Measurements from ENCODE around the gene SH2D7.

The SH2D7 gene

GRCh38 chr15:78092261-78093041 is at the start of gene SH2D7:
TSS of gene SH2D7 (plus strand) at chr15:78092561. CDS start at chr15:78092585, 24 bp downstream.
- H3K27me3 ChIP-seq, result no peaks in the 10 kb centered on the region
- no peaks in the 10 kb centered on the region for H3K36me3 ChIP-seq
- no peaks in the 10 kb centered on the region for H3K9me3 ChIP-seq (replicated peaks in 1 of 11)
- H3K4me2 ChIP-seq, result peak within 1 kb of the TSS in 7 of 11 experiments; percentile 1 to 48 (median 17); a peak in 8 of 22 replicates
- no peak within 1 kb of the TSS for H3K27ac ChIP-seq
- no peak for TF ChIP-seq Cebpa-rat (IDR thresholded peaks at IDR 0.05)
- no peak within 1 kb of the TSS for H3K9ac ChIP-seq
- peaks cover 7 to 23% (median 11%) of the 10 kb centered on the region in 10 experiments; a peak in 14 of 20 replicates for H3K4me1 ChIP-seq
- H4K20me1 ChIP-seq, result peaks cover 0 to 6% (median 0%) of the 10 kb centered on the region in 11 experiments; a peak in 1 of 22 replicates
- H3K4me3 ChIP-seq, result no peak within 1 kb of the TSS

- Histone ChIP-seq H3K36me3 (peaks cover 30 to 50% (median 45%) of the 10 kb centered on the region in 11 experiments), H3K4me3 (no peak overlapping the region), H3K4me2 (peak overlapping the region in 8 of 11 experiments; percentile 9 to 98 (median 27); a peak in 9 of 22 replicates), H4K20me1 (peaks cover 0 to 41% (median 0%) of the 10 kb centered on the region in 11 experiments; a peak in 3 of 22 replicates), H3K27ac (peak overlapping the region in 8 of 11 experiments; percentile 1 to 53 (median 28); a peak in 10 of 22 replicates), H3K9ac (no peak overlapping the region; a peak in 1 of 22 replicates), H3K9me3 (replicated peaks in 1 of 11) (no peaks in the 10 kb centered on the region), H3K27me3 (no peaks in the 10 kb centered on the region), H3K4me1 (peaks cover 37 to 83% (median 68%) of the 10 kb centered on the region in 10 experiments)
- TF ChIP-seq Cebpa-rat (IDR thresholded peaks at IDR 0.05), result no peak
Measured at GRCh38 chr15:78044407-78045155, 47.8 kb upstream of the SH2D7 start.

GRCh38 chr15:78045189-78045588 is 47.2 kb upstream of the SH2D7 start:
- Histone ChIP-seq H3K27me3 (no peaks in the 10 kb centered on the region), H3K36me3 (peaks cover 24 to 44% (median 40%) of the 10 kb centered on the region in 11 experiments), H3K27ac (peak overlapping the region in 6 of 11 experiments; percentile 5 to 30 (median 14); a peak in 5 of 22 replicates), H4K20me1 (peaks cover 0 to 42% (median 0%) of the 10 kb centered on the region in 11 experiments; a peak in 3 of 22 replicates), H3K9me3 (replicated peaks in 1 of 11) (no peaks in the 10 kb centered on the region), H3K4me3 (no peak overlapping the region), H3K4me2 (peak overlapping the region in 2 of 11 experiments; percentile 44 to 98; a peak in 1 of 22 replicates), H3K4me1 (peaks cover 41 to 83% (median 70%) of the 10 kb centered on the region in 10 experiments), H3K9ac (no peak overlapping the region; a peak in 1 of 22 replicates)
- no peak for TF ChIP-seq Cebpa-rat (IDR thresholded peaks at IDR 0.05)

- Histone ChIP-seq H4K20me1 (peaks cover 0 to 49% (median 0%) of the 10 kb centered on the region in 11 experiments; a peak in 3 of 22 replicates), H3K36me3 (peaks cover 23 to 40% (median 36%) of the 10 kb centered on the region in 11 experiments), H3K27me3 (no peaks in the 10 kb centered on the region), H3K4me1 (peaks cover 56 to 89% (median 76%) of the 10 kb centered on the region in 10 experiments), H3K9me3 (replicated peaks in 1 of 11) (no peaks in the 10 kb centered on the region), H3K9ac (peak overlapping the region in 9 of 11 experiments; percentile 35 to 83 (median 68); a peak in 16 of 22 replicates), H3K4me3 (peak overlapping the region in 3 of 10 experiments; percentile 3 to 38 (median 36); a peak in 2 of 20 replicates), H3K27ac (peak overlapping the region; percentile 12 to 95 (median 88); a peak in 21 of 22 replicates), H3K4me2 (peak overlapping the region; percentile 74 to 98 (median 89))
- no peak for TF ChIP-seq Cebpa-rat (IDR thresholded peaks at IDR 0.05)
Measured at GRCh38 chr15:78046796-78047341, 45.5 kb upstream of the SH2D7 start.

GRCh38 chr15:78047761-78048627 is 44.4 kb upstream of the SH2D7 start:
- Histone ChIP-seq H3K9ac (peak overlapping the region; percentile 35 to 83 (median 68); a peak in 20 of 22 replicates), H3K36me3 (peaks cover 17 to 37% (median 28%) of the 10 kb centered on the region in 11 experiments), H3K27me3 (no peaks in the 10 kb centered on the region), H3K27ac (peak overlapping the region; percentile 21 to 95 (median 88); a peak in 21 of 22 replicates), H3K4me3 (peak overlapping the region in 7 of 10 experiments; percentile 3 to 41 (median 31); a peak in 13 of 20 replicates), H3K9me3 (replicated peaks in 1 of 11) (no peaks in the 10 kb centered on the region), H3K4me1 (peaks cover 67 to 90% (median 84%) of the 10 kb centered on the region in 10 experiments), H3K4me2 (peak overlapping the region; percentile 74 to 98 (median 89)), H4K20me1 (peaks cover 0 to 49% (median 0%) of the 10 kb centered on the region in 11 experiments; a peak in 3 of 22 replicates)
- peak in 6 of 11 experiments; percentile 17 to 78 (median 57); a peak in 8 of 22 replicates for TF ChIP-seq Cebpa-rat (IDR thresholded peaks at IDR 0.05)

GRCh38 chr15:78048628-78048920 is 43.8 kb upstream of the SH2D7 start:
- peak overlapping the region in 3 of 10 experiments; percentile 3 to 38 (median 36); a peak in 4 of 20 replicates for H3K4me3 ChIP-seq
- H3K36me3 ChIP-seq, result peaks cover 16 to 37% (median 26%) of the 10 kb centered on the region in 11 experiments
- H3K4me2 ChIP-seq, result peak overlapping the region; percentile 74 to 98 (median 89)
- TF ChIP-seq Cebpa-rat (IDR thresholded peaks at IDR 0.05), result no peak
- H3K27me3 ChIP-seq, result no peaks in the 10 kb centered on the region
- peaks cover 0 to 52% (median 0%) of the 10 kb centered on the region in 11 experiments; a peak in 2 of 22 replicates for H4K20me1 ChIP-seq
- no peaks in the 10 kb centered on the region for H3K9me3 ChIP-seq (replicated peaks in 1 of 11)
- H3K4me1 ChIP-seq, result peaks cover 73 to 96% (median 89%) of the 10 kb centered on the region in 10 experiments
- peak overlapping the region in 10 of 11 experiments; percentile 35 to 83 (median 68); a peak in 19 of 22 replicates for H3K9ac ChIP-seq
- H3K27ac ChIP-seq, result peak overlapping the region; percentile 21 to 95 (median 88); a peak in 21 of 22 replicates

GRCh38 chr15:78049691-78050440 is 42.5 kb upstream of the SH2D7 start:
- peak overlapping the region; percentile 74 to 98 (median 89) for H3K4me2 ChIP-seq
- peaks cover 9 to 28% (median 18%) of the 10 kb centered on the region in 11 experiments; a peak in 20 of 22 replicates for H3K36me3 ChIP-seq
- TF ChIP-seq Cebpa-rat (IDR thresholded peaks at IDR 0.05), result peak in 5 of 11 experiments; percentile 13 to 89 (median 56); a peak in 6 of 22 replicates
- peak overlapping the region in 7 of 10 experiments; percentile 4 to 44 (median 27); a peak in 11 of 20 replicates for H3K4me3 ChIP-seq
- peaks cover 0 to 62% (median 0%) of the 10 kb centered on the region in 11 experiments; a peak in 2 of 22 replicates for H4K20me1 ChIP-seq
- peaks cover 86 to 100% (median 94%) of the 10 kb centered on the region in 10 experiments for H3K4me1 ChIP-seq
- no peaks in the 10 kb centered on the region for H3K27me3 ChIP-seq
- peak overlapping the region in 9 of 11 experiments; percentile 34 to 83 (median 68); a peak in 17 of 22 replicates for H3K9ac ChIP-seq
- H3K27ac ChIP-seq, result peak overlapping the region in 9 of 11 experiments; percentile 54 to 95 (median 89); a peak in 18 of 22 replicates
- no peaks in the 10 kb centered on the region for H3K9me3 ChIP-seq (replicated peaks in 1 of 11)
